MM.1S (cell line): ENCODE data around the gene FAM131C.

Experiments used
- DNase-seq: peaks from one replicate; pipeline ENCODE4 v3.0.0-alpha.2; 2015
- H2AFZ ChIP-seq: fragments of 300-600 bp; sonication (generic); 2 replicates; pipeline ENCODE4 v1.6.0; 2016; ENCODE audit warnings: antibody characterized with exemption, low read length
- H3F3A ChIP-seq: fragments of 300-600 bp; sonication (generic); 2 replicates; pipeline ENCODE4 v1.6.1; 2016; ENCODE audit warnings: mild to moderate bottlenecking, antibody characterized with exemption, low read length, moderate library complexity, mixed read lengths; ENCODE audit not compliant: insufficient read depth
- H3K27ac ChIP-seq: fragments of 300-600 bp; sonication (generic); 2 replicates; pipeline ENCODE4 v1.5.1; 2016; ENCODE audit warnings: mild to moderate bottlenecking, low read length
- H3K27me3 ChIP-seq: fragments of 300-600 bp; sonication (generic); replicated peaks from 2 replicates; pipeline ENCODE4 v1.6.0; 2016; ENCODE audit warnings: low read length; ENCODE audit not compliant: insufficient read depth
- H3K36me3 ChIP-seq: fragments of 300-600 bp; sonication (generic); replicated peaks from 2 replicates; pipeline ENCODE4 v1.6.1; 2016; ENCODE audit warnings: mild to moderate bottlenecking, low read length, mixed read lengths; ENCODE audit not compliant: insufficient read depth
- H3K4me1 ChIP-seq: fragments of 300-600 bp; sonication (generic); 2 replicates; pipeline ENCODE4 v1.6.1; 2016; ENCODE audit warnings: low read length, mixed read lengths
- H3K4me2 ChIP-seq: fragments of 300-600 bp; sonication (generic); 2 replicates; pipeline ENCODE4 v1.6.0; 2016; ENCODE audit warnings: low read depth, low read length
- H3K4me3 ChIP-seq: fragments of 300-600 bp; sonication (generic); 2 replicates; pipeline ENCODE4 v1.5.1; 2016; ENCODE audit warnings: low read length, mixed read lengths
- H3K79me2 ChIP-seq: fragments of 300-600 bp; sonication (generic); 2 replicates; pipeline ENCODE4 v1.6.1; 2016; ENCODE audit warnings: mixed run types, low read length, mixed read lengths
- H3K9ac ChIP-seq: fragments of 300-600 bp; sonication (generic); 2 replicates; pipeline ENCODE4 v1.6.1; 2016; ENCODE audit warnings: low read length, mixed read lengths
- H3K9me2 ChIP-seq: fragments of 300-600 bp; sonication (generic); replicated peaks from 2 replicates; pipeline ENCODE4 v1.6.1; 2016; ENCODE audit warnings: mild to moderate bottlenecking, low read length, mixed read lengths; ENCODE audit not compliant: insufficient read depth
- H3K9me3 ChIP-seq: fragments of 300-600 bp; sonication (generic); replicated peaks from 2 replicates; pipeline ENCODE4 v1.6.1; 2016; ENCODE audit warnings: mild to moderate bottlenecking, low read length, mixed read lengths; ENCODE audit not compliant: insufficient read depth
- H4K20me1 ChIP-seq: fragments of 300-600 bp; sonication (generic); 2 replicates; pipeline ENCODE4 v1.6.1; 2016; ENCODE audit warnings: mild to moderate bottlenecking, low read length, moderate library complexity, mixed read lengths; ENCODE audit not compliant: insufficient read depth
- EZH2 ChIP-seq: fragments of 300-600 bp; sonication (generic); optimal IDR thresholded peaks from 2 replicates; pipeline ENCODE3; 2017; ENCODE audit warnings: low read depth, mild to moderate bottlenecking, antibody characterized with exemption, low read length, mixed read lengths
- EZH2phosphoT487 ChIP-seq: fragments of 300-600 bp; sonication (generic); IDR thresholded peaks from 2 replicates; pipeline ENCODE4 v1.6.1; 2018; ENCODE audit warnings: antibody characterized with exemption, low read length
- TF ChIP-seq, protein P1 (sequence below): fragments of 300-600 bp; sonication (generic); IDR thresholded peaks from 2 replicates; pipeline ENCODE4 v1.5.1; 2016; ENCODE audit warnings: antibody characterized with exemption, low read length, mixed read lengths

Gene FAM131C

DNA sequence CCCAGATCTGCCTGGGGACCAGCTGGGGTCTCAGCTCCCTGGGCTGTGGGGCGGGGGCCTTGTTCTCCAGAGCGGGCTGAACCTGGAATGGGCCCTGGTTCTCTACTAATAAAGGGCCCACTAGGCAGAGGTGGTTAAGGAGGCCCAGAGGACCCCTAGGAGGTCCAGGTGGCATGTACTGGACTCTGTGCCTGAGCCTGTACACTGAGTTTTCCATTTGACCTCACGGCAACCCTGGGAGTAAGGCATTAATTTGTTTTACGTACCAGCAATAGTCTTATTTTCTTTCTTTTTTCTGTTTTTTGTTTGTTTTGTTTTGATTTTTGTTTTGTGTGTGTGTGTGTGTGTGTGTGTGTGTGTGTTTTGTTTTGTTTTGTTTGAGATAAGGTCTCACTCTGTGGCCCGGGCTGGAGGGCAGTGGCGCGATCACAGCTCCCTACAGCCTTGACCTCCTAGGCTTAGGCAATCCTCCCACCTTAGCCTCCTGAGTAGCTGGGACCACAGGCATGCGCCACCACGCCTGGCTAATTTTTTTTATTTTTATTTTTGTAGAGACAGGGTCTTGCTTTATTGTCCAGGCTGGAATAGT lies 19.6 kb upstream of the FAM131C start:
- Histone ChIP-seq H4K20me1 (no peaks in the 10 kb centered on the region), H3K4me3 (no peak overlapping the region), H3K9me3 (no peaks in the 10 kb centered on the region), H3K4me1 (no peaks in the 10 kb centered on the region), H3K4me2 (no peak overlapping the region), H3K27ac (no peak overlapping the region), H3F3A (no peaks in the 10 kb centered on the region), H3K79me2 (no peaks in the 10 kb centered on the region), H3K9ac (no peak overlapping the region), H2AFZ (no peak overlapping the region), H3K27me3 (peaks cover 88% of the 10 kb centered on the region), H3K36me3 (no peaks in the 10 kb centered on the region), H3K9me2 (no peaks in the 10 kb centered on the region)
- DNase-seq = no peak
- TF ChIP-seq EZH2 (no peak), EZH2phosphoT487 (no peak)
- TF ChIP-seq, protein P1, sequence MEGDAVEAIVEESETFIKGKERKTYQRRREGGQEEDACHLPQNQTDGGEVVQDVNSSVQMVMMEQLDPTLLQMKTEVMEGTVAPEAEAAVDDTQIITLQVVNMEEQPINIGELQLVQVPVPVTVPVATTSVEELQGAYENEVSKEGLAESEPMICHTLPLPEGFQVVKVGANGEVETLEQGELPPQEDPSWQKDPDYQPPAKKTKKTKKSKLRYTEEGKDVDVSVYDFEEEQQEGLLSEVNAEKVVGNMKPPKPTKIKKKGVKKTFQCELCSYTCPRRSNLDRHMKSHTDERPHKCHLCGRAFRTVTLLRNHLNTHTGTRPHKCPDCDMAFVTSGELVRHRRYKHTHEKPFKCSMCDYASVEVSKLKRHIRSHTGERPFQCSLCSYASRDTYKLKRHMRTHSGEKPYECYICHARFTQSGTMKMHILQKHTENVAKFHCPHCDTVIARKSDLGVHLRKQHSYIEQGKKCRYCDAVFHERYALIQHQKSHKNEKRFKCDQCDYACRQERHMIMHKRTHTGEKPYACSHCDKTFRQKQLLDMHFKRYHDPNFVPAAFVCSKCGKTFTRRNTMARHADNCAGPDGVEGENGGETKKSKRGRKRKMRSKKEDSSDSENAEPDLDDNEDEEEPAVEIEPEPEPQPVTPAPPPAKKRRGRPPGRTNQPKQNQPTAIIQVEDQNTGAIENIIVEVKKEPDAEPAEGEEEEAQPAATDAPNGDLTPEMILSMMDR = no peak

GRCh38 chr1:16092097-16092922 lies 18.9 kb upstream of the FAM131C start:
- H3K9me3 ChIP-seq = no peaks in the 10 kb centered on the region
- TF ChIP-seq, protein P1 = no peak
- TF ChIP-seq EZH2phosphoT487 = no peak
- no peak overlapping the region for H3K4me3 ChIP-seq
- no peaks in the 10 kb centered on the region for H3K4me1 ChIP-seq
- H2AFZ ChIP-seq = no peak overlapping the region
- H3K36me3 ChIP-seq = no peaks in the 10 kb centered on the region
- H3K79me2 ChIP-seq = no peaks in the 10 kb centered on the region
- H3F3A ChIP-seq = no peaks in the 10 kb centered on the region
- no peak for DNase-seq
- peaks cover 88% of the 10 kb centered on the region for H3K27me3 ChIP-seq
- no peak overlapping the region for H3K9ac ChIP-seq
- no peaks in the 10 kb centered on the region for H3K9me2 ChIP-seq
- H3K27ac ChIP-seq = no peak overlapping the region
- H3K4me2 ChIP-seq = no peak overlapping the region
- no peaks in the 10 kb centered on the region for H4K20me1 ChIP-seq

GRCh38 chr1:16091296-16091695 lies 17.8 kb upstream of the FAM131C start:
- no peaks in the 10 kb centered on the region for H3K79me2 ChIP-seq
- H2AFZ ChIP-seq = no peak overlapping the region
- peaks cover 80% of the 10 kb centered on the region for H3K27me3 ChIP-seq
- H3K36me3 ChIP-seq = no peaks in the 10 kb centered on the region
- no peak for DNase-seq
- H3F3A ChIP-seq = no peaks in the 10 kb centered on the region
- no peak overlapping the region for H3K27ac ChIP-seq
- no peaks in the 10 kb centered on the region for H3K9me2 ChIP-seq
- no peaks in the 10 kb centered on the region for H3K4me1 ChIP-seq
- TF ChIP-seq EZH2phosphoT487 (no peak), EZH2 (no peak)
- TF ChIP-seq, protein P1 = no peak
- no peak overlapping the region for H3K9ac ChIP-seq
- H4K20me1 ChIP-seq = no peaks in the 10 kb centered on the region
- no peak overlapping the region for H3K4me3 ChIP-seq
- H3K4me2 ChIP-seq = no peak overlapping the region
- no peaks in the 10 kb centered on the region for H3K9me3 ChIP-seq
